Mesendoderm (in vitro differentiated cells): ENCODE data around the gene RRP7A.
"Not testable (repeated sequence)": the region's sequence is repeated elsewhere in the genome, so short reads cannot be mapped to it uniquely, and the experiment has no call there.

Experiments
- DNase-seq: peaks from one replicate; pipeline ENCODE4 v3.0.0; 2013
- H2AK5ac ChIP-seq: 2 replicates; pipeline ENCODE4 v1.6.1; 2013; ENCODE audit warnings: low read length, inconsistent platforms
- H2BK120ac ChIP-seq: 2 replicates; pipeline ENCODE4 v1.6.1; 2013; ENCODE audit warnings: low read depth, mild to moderate bottlenecking, low read length, moderate library complexity, mixed read lengths
- H2BK15ac ChIP-seq: replicated peaks from 2 replicates; pipeline ENCODE4 v1.6.1; 2013; ENCODE audit warnings: low read depth, mild to moderate bottlenecking, moderate library complexity
- H2BK5ac ChIP-seq: 2 replicates; pipeline ENCODE4 v1.6.1; 2013; ENCODE audit warnings: low read length, inconsistent platforms
- H3K18ac ChIP-seq: 2 replicates; pipeline ENCODE4 v1.6.1; 2013; ENCODE audit warnings: mild to moderate bottlenecking, low read length, mixed read lengths
- H3K23ac ChIP-seq: one replicate; pipeline ENCODE4 v1.6.1; 2013; ENCODE audit warnings: low read length
- H3K27ac ChIP-seq: 2 replicates; pipeline ENCODE4 v1.5.1; 2013; ENCODE audit warnings: low read depth, mild to moderate bottlenecking, inconsistent platforms, low read length, moderate library complexity
- H3K27me3 ChIP-seq: 2 replicates; pipeline ENCODE4 v1.6.1; 2013; ENCODE audit warnings: low read length, control low read depth, mild to moderate bottlenecking, inconsistent platforms; ENCODE audit not compliant: insufficient read depth, poor library complexity
- H3K36me3 ChIP-seq: 2 replicates; pipeline ENCODE4 v1.6.1; 2013; ENCODE audit warnings: low read length, inconsistent platforms; ENCODE audit not compliant: control insufficient read depth, insufficient read depth
- H3K4ac ChIP-seq: one replicate; pipeline ENCODE4 v1.6.1; 2013; ENCODE audit warnings: low read depth, mild to moderate bottlenecking, low read length, moderate library complexity
- H3K4me1 ChIP-seq: 2 replicates; pipeline ENCODE4 v1.6.1; 2013; ENCODE audit warnings: low read depth, low read length, inconsistent platforms; ENCODE audit not compliant: control insufficient read depth
- H3K4me2 ChIP-seq: 2 replicates; pipeline ENCODE4 v1.6.1; 2013; ENCODE audit warnings: low read length
- H3K4me3 ChIP-seq: 2 replicates; pipeline ENCODE4 v1.5.1; 2013; ENCODE audit warnings: mild to moderate bottlenecking, low read length
- H3K56ac ChIP-seq: one replicate; pipeline ENCODE4 v1.6.1; 2013; ENCODE audit warnings: low read length
- H3K79me1 ChIP-seq: 2 replicates; pipeline ENCODE4 v1.6.1; 2013; ENCODE audit warnings: low read length, inconsistent platforms
- H3K79me2 ChIP-seq: 2 replicates; pipeline ENCODE4 v1.6.1; 2013; ENCODE audit warnings: mild to moderate bottlenecking, low read length; ENCODE audit not compliant: control insufficient read depth, insufficient read depth
- H3K9ac ChIP-seq: 2 replicates; pipeline ENCODE4 v1.6.1; 2013; ENCODE audit warnings: low read length, inconsistent platforms
- H4K5ac ChIP-seq: one replicate; pipeline ENCODE4 v1.6.1; 2013; ENCODE audit warnings: low read length
- H4K8ac ChIP-seq: one replicate; pipeline ENCODE4 v1.6.1; 2013; ENCODE audit warnings: low read depth, mild to moderate bottlenecking, control low read depth, low read length, moderate library complexity
- WGBS: extraction: QIAGEN DNeasy Blood & Tissue Kit; methylation state at CpG from one replicate; pipeline ENCODE4 v1.1.7; 2013; ENCODE audit warnings: low lambda C conversion rate, missing lambda C conversion rate; ENCODE audit not compliant: insufficient coverage; ENCODE audit errors: extremely low coverage; 5-methylcytosine and 5-hydroxymethylcytosine counted together

The RRP7A gene

GRCh38 chr22:42493393-42493792 lies 26.2 kb downstream of the RRP7A start:
- no peak overlapping the region for H3K4me3 ChIP-seq
- H3K27me3 ChIP-seq: no peaks in the 10 kb centered on the region
- H2BK15ac ChIP-seq: no peak overlapping the region
- H3K4me2 ChIP-seq: no peak overlapping the region
- H4K8ac ChIP-seq: no peak overlapping the region
- no peak overlapping the region for H3K27ac ChIP-seq
- no peak for DNase-seq
- no peak overlapping the region for H3K9ac ChIP-seq
- no peaks in the 10 kb centered on the region for H3K36me3 ChIP-seq
- H3K18ac ChIP-seq: no peak overlapping the region
- no peak overlapping the region for H3K4ac ChIP-seq
- no CpG with 5 or more reads among the region's 6 CpGs for WGBS
- no peaks in the 10 kb centered on the region for H3K4me1 ChIP-seq
- H3K56ac ChIP-seq: no peak overlapping the region
- H3K23ac ChIP-seq: no peak overlapping the region
- H2BK120ac ChIP-seq: no peak overlapping the region
- no peaks in the 10 kb centered on the region for H3K79me1 ChIP-seq
- no peak overlapping the region for H2BK5ac ChIP-seq
- no peaks in the 10 kb centered on the region for H3K79me2 ChIP-seq
- no peak overlapping the region for H4K5ac ChIP-seq
- H2AK5ac ChIP-seq: no peak overlapping the region

GRCh38 chr22:42492323-42492690 lies 27.3 kb downstream of the RRP7A start:
- no peak overlapping the region for H4K8ac ChIP-seq
- H3K18ac ChIP-seq: no peak overlapping the region
- no peaks in the 10 kb centered on the region for H3K79me1 ChIP-seq
- no peak overlapping the region for H2BK5ac ChIP-seq
- H4K5ac ChIP-seq: no peak overlapping the region
- no peak overlapping the region for H3K56ac ChIP-seq
- H3K9ac ChIP-seq: no peak overlapping the region
- no peak overlapping the region for H3K4me2 ChIP-seq
- H3K36me3 ChIP-seq: no peaks in the 10 kb centered on the region
- H3K4ac ChIP-seq: no peak overlapping the region
- no CpG with 5 or more reads among the region's 18 CpGs for WGBS
- H2BK120ac ChIP-seq: no peak overlapping the region
- H3K23ac ChIP-seq: no peak overlapping the region
- no peak overlapping the region for H3K27ac ChIP-seq
- no peak overlapping the region for H3K4me3 ChIP-seq
- H3K4me1 ChIP-seq: no peaks in the 10 kb centered on the region
- H2BK15ac ChIP-seq: no peak overlapping the region
- no peak overlapping the region for H2AK5ac ChIP-seq
- DNase-seq: no peak
- no peaks in the 10 kb centered on the region for H3K79me2 ChIP-seq
- H3K27me3 ChIP-seq: no peaks in the 10 kb centered on the region

- H3K27ac ChIP-seq: no peak overlapping the region
These were observed 29.3 kb downstream of the RRP7A start for GRCh38 chr22:42490243-42490832.

GRCh38 chr22:42489000-42489399 lies 30.6 kb downstream of the RRP7A start:
- no peak overlapping the region for H2AK5ac ChIP-seq
- H2BK5ac ChIP-seq: no peak overlapping the region
- H3K4me2 ChIP-seq: no peak overlapping the region
- H3K18ac ChIP-seq: no peak overlapping the region
- no peak overlapping the region for H3K27ac ChIP-seq
- no peaks in the 10 kb centered on the region for H3K36me3 ChIP-seq
- H2BK15ac ChIP-seq: no peak overlapping the region
- no peaks in the 10 kb centered on the region for H3K79me1 ChIP-seq
- H4K5ac ChIP-seq: no peak overlapping the region
- H4K8ac ChIP-seq: no peak overlapping the region
- H3K27me3 ChIP-seq: no peaks in the 10 kb centered on the region
- H3K23ac ChIP-seq: no peak overlapping the region
- DNase-seq: no peak
- no peak overlapping the region for H3K4ac ChIP-seq
- no peak overlapping the region for H3K4me3 ChIP-seq
- no CpG with 5 or more reads among the region's 10 CpGs for whole genome bisulfite sequencing
- no peaks in the 10 kb centered on the region for H3K4me1 ChIP-seq
- no peak overlapping the region for H3K9ac ChIP-seq
- H2BK120ac ChIP-seq: no peak overlapping the region
- no peak overlapping the region for H3K56ac ChIP-seq
- no peaks in the 10 kb centered on the region for H3K79me2 ChIP-seq

More at GRCh38 chr22:42490243-42490832, 29.3 kb downstream of the RRP7A start:
- H2BK15ac ChIP-seq: no peak overlapping the region
- no peak for DNase-seq
- WGBS: no CpG with 5 or more reads among the region's 8 CpGs
- no peak overlapping the region for H4K8ac ChIP-seq
- H3K4me1 ChIP-seq: no peaks in the 10 kb centered on the region
- H3K27me3 ChIP-seq: no peaks in the 10 kb centered on the region
- no peaks in the 10 kb centered on the region for H3K36me3 ChIP-seq
- no peak overlapping the region for H3K4me2 ChIP-seq
- no peak overlapping the region for H3K18ac ChIP-seq
- H3K79me1 ChIP-seq: no peaks in the 10 kb centered on the region
- H3K4ac ChIP-seq: no peak overlapping the region
- no peak overlapping the region for H2BK5ac ChIP-seq
- H3K4me3 ChIP-seq: no peak overlapping the region
- no peak overlapping the region for H2AK5ac ChIP-seq
- no peak overlapping the region for H3K9ac ChIP-seq
- no peak overlapping the region for H2BK120ac ChIP-seq
- no peak overlapping the region for H3K23ac ChIP-seq
- no peak overlapping the region for H4K5ac ChIP-seq
- H3K79me2 ChIP-seq: no peaks in the 10 kb centered on the region
- H3K56ac ChIP-seq: no peak overlapping the region

- no peak overlapping the region for H2BK15ac ChIP-seq
These were observed 35.1 kb downstream of the RRP7A start for GRCh38 chr22:42484506-42484905.

GRCh38 chr22:42483610-42484223 lies 35.9 kb downstream of the RRP7A start:
- H3K9ac ChIP-seq, H3K4me1 ChIP-seq, H3K4ac ChIP-seq, H2BK15ac ChIP-seq, H3K4me2 ChIP-seq, H3K4me3 ChIP-seq, H3K79me2 ChIP-seq, H3K18ac ChIP-seq, DNase-seq, H2BK120ac ChIP-seq, H3K27me3 ChIP-seq, H2BK5ac ChIP-seq, H3K56ac ChIP-seq, H3K23ac ChIP-seq, H4K5ac ChIP-seq, H2AK5ac ChIP-seq, H3K27ac ChIP-seq, H3K36me3 ChIP-seq, H4K8ac ChIP-seq, H3K79me1 ChIP-seq: not testable (repeated sequence)
- no CpG with 5 or more reads among the region's 13 CpGs for WGBS

More at GRCh38 chr22:42484506-42484905, 35.1 kb downstream of the RRP7A start:
- no peaks in the 10 kb centered on the region for H3K4me1 ChIP-seq
- H4K8ac ChIP-seq: no peak overlapping the region
- no peak overlapping the region for H3K4me3 ChIP-seq
- WGBS: no CpG with 5 or more reads among the region's 6 CpGs
- DNase-seq: no peak
- no peaks in the 10 kb centered on the region for H3K79me1 ChIP-seq
- H3K9ac ChIP-seq: no peak overlapping the region
- no peak overlapping the region for H3K4ac ChIP-seq
- no peak overlapping the region for H3K27ac ChIP-seq
- H3K56ac ChIP-seq: no peak overlapping the region
- H3K36me3 ChIP-seq: no peaks in the 10 kb centered on the region
- H3K79me2 ChIP-seq: no peaks in the 10 kb centered on the region
- no peak overlapping the region for H3K18ac ChIP-seq
- H2BK5ac ChIP-seq: no peak overlapping the region
- no peak overlapping the region for H3K23ac ChIP-seq
- no peak overlapping the region for H3K4me2 ChIP-seq
- H4K5ac ChIP-seq: no peak overlapping the region
- no peak overlapping the region for H2BK120ac ChIP-seq
- H2AK5ac ChIP-seq: no peak overlapping the region
- H3K27me3 ChIP-seq: no peaks in the 10 kb centered on the region
